ENCODE measurements around the gene HES1. TPM values are rescaled to one million over a fixed set of nuclear protein-coding genes. Genes with fewer than 3 reads are reported as not detected.
A peak's percentile ranks its signal among the peaks of the same experiment; 100 is the strongest.

HES1 gene
- total RNA-seq, 8 experiments from 2014 or later, result 12.4 to 83.5 (median 18.1) TPM

DNA sequence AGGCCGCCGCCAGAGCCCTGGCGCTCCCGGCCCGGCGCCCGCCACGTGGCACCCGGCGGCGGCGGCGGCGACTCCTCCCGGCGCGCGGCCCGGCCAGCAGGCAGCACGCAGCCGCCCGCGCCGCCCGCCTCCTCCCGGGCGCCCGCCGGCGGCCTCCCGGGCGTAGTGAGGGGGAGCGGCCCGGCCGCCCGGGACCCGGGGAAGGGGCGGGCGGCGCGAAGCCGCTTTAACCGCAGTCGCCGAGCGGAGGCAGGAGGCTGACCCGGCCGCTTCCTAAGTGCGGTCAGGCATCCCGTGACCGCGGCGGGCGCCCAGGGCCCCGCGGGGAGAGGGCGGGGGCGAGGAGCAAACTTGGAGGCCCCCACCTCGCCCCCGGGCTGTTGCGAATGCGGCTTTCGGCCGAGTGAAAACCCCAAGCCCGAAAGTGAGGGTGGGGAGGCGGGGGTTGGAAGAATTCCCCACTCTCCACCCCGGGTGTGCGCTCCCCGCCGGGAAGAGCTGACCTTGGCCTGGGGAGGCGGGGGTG is 1.7 kb upstream of the HES1 start:
- Histone ChIP-seq H3K27ac (peak overlapping the region; percentile 69 to 92), H3K4me1 (replicated peaks in 1 of 2) (peaks cover 42 to 50% of the 10 kb centered on the region in 2 donors), H3K4me3 (peak overlapping the region; percentile 35 to 57 (median 50))
- ATAC-seq (replicated peaks in 6 of 8), result peak; percentile 16 to 48 (median 42)
- no CpG with 5 or more reads among the region's 71 CpGs for WGBS, 10 experiments
- in situ Hi-C loops (cut with MboI; ENCODE audit: low pct_unique_long_range_greater_than_20kb in 2 of 9, low sequenced_read_pairs in 9 of 9, unreplicated experiment in 9 of 9), result loop anchor here in 7 of 9 experiments (10.0 to 25.0 kb wide), 4 partner anchors 178 to 472 kb away; no protein-coding TSS in a partner anchor

DNA sequence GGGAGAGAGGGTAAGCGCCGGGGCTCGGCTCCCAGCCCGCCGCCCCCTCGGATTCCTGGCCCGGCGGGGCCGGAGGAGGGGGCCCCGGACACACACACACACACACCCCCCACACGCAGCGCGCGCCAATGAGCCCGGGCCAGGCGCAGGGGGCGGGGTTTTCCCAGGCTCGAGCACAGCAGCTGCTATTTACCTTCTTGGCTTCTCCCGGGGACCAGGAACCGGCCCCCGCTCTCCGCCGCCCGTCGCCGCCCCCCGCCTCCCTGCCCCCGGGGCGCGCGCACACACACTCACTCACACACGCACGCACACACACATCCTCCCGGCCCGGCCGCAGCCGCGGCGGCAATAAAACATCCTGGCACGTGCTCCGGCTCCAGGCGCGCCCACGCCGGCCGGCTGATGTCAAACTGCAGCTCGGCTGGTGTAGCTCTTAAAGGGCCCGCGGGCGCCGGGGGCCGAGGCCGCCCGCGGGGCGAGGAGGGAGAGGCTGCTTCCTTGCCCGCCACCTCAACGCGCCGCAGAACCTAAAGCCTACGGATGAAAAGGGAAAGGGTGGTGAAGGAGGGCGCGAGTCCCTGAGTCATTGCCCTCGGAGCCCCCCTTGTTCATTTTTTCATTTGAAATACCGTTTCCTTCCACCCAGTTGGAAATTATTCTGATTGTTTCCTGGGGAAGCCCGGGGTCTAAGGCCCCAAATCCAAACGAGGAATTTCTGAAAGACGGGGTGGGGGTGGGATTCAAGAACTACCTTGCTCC is 1.0 kb upstream of the HES1 start:
- Histone ChIP-seq H3K4me1 (replicated peaks in 1 of 2) (peaks cover 42 to 48% of the 10 kb centered on the region in 2 donors), H3K27ac (peak overlapping the region; percentile 69 to 92), H3K4me3 (peak overlapping the region; percentile 35 to 57 (median 50))
- in situ Hi-C loops (cut with MboI; ENCODE audit: low pct_unique_long_range_greater_than_20kb in 2 of 9, low sequenced_read_pairs in 9 of 9, unreplicated experiment in 9 of 9), result loop anchor here in 7 of 9 experiments (10.0 to 25.0 kb wide), 4 partner anchors 177 to 473 kb away; no protein-coding TSS in a partner anchor
- WGBS, 10 experiments, result 0% methylated on average over 2 to 5 of the region's 68 CpGs; no CpG with 5 or more reads in 6 of the 10 experiments
- ATAC-seq (replicated peaks in 6 of 8), result peak; percentile 32 to 79 (median 70)

DNA sequence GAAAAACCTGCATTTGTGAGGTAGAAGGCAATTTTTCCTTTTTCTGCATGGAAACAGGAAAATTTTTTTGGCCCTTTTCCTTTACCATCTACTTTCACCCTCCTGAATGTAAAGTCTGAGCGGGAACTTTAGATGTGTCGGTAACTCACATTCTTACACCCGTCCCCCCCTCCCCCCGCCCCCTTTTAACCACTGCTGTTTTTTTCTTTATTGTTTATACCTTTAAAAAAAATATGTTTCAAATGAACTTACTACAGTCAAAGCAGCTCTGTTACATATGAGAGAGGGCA is 487 bp upstream of the HES1 start:
- Histone ChIP-seq H3K4me1 (replicated peaks in 1 of 2) (peaks cover 42 to 45% of the 10 kb centered on the region in 2 donors), H3K4me3 (peak overlapping the region; percentile 35 to 57 (median 50)), H3K27ac (peak overlapping the region in 1 of 2 donors; percentile 92)
- in situ Hi-C loops (cut with MboI; ENCODE audit: low pct_unique_long_range_greater_than_20kb in 2 of 9, low sequenced_read_pairs in 9 of 9, unreplicated experiment in 9 of 9), result loop anchor here in 7 of 9 experiments (10.0 to 25.0 kb wide), 4 partner anchors 177 to 473 kb away; no protein-coding TSS in a partner anchor
- 0% methylated on average over 1 to 4 of the region's 4 CpGs; no CpG with 5 or more reads in 7 of the 10 experiments for WGBS, 10 experiments
- ATAC-seq (replicated peaks in 6 of 8), result no peak

DNA sequence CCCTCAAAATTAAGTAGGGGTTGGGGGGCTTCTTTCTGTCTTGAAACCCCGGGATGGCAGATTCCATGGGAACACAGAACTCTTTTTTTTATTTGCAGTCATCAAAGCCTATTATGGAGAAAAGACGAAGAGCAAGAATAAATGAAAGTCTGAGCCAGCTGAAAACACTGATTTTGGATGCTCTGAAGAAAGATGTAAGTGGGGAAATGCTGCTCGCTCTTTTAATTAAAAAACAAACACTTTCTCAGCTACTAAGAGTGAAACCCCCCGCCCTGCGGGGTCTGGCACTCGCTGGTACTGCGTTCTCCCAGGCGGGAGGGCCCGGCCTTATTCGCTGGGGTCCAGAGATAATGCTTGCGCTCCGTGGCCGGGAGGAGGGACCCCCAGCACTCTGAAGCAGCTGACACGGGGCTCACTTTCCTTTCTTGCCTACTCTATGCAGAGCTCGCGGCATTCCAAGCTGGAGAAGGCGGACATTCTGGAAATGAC is 615 bp downstream of the HES1 start:
- in situ Hi-C loops (cut with MboI; ENCODE audit: low pct_unique_long_range_greater_than_20kb in 2 of 9, low sequenced_read_pairs in 9 of 9, unreplicated experiment in 9 of 9), result loop anchor here in 7 of 9 experiments (10.0 to 25.0 kb wide), 4 partner anchors 176 to 474 kb away; no protein-coding TSS in a partner anchor
- ATAC-seq (replicated peaks in 6 of 8), result no peak
- WGBS, 10 experiments, result 0 to 14% (median 2%) methylated on average over 1 to 15 of the region's 17 CpGs; no CpG with 5 or more reads in 1 of the 10 experiments

DNA sequence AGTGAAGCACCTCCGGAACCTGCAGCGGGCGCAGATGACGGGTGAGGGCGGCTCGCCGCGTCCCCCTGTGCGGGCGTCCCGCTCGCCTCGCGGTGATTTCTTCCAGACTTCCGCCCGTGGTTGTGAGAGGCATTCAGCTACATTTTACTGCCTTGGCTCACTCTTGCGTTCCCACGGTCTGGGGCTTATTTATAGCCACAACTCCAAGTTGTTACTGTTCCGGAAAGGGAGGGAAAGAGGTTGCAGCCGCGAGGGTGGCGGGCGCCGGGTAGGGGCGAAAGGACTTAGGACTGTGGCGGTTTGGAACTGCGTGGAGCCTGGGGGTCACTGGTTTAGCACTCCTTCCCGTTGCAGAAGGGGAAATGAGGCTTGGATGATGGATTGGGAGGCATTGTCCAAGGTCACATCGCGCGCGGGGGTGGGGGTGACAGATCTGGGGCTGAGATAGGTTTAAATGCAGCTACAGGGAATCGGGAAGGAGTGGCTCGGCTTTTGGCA is 1.1 kb downstream of the HES1 start:
- 0 to 2% (median 0%) methylated on average over 1 to 15 of the region's 34 CpGs; no CpG with 5 or more reads in 4 of the 10 experiments for WGBS, 10 experiments
- Histone ChIP-seq H3K27ac (peak overlapping the region in 1 of 2 donors; percentile 65), H3K4me3 (peak overlapping the region; percentile 37 to 57 (median 46)), H3K4me1 (replicated peaks in 1 of 2) (peaks cover 34 to 36% of the 10 kb centered on the region in 2 donors)
- no peak for ATAC-seq (replicated peaks in 6 of 8)
- in situ Hi-C loops (cut with MboI; ENCODE audit: low pct_unique_long_range_greater_than_20kb in 2 of 9, low sequenced_read_pairs in 9 of 9, unreplicated experiment in 9 of 9), result loop anchor here in 7 of 9 experiments (10.0 to 25.0 kb wide), 4 partner anchors 175 to 475 kb away; no protein-coding TSS in a partner anchor

More for the DNA sequence above, 615 bp downstream of the HES1 start:
- peaks cover 31 to 34% of the 10 kb centered on the region in 2 donors for H3K4me1 ChIP-seq (replicated peaks in 1 of 2)
- H3K4me3 ChIP-seq, result peak overlapping the region; percentile 37 to 57 (median 46)
- H3K27ac ChIP-seq, result peak overlapping the region in 1 of 2 donors; percentile 65

DNA sequence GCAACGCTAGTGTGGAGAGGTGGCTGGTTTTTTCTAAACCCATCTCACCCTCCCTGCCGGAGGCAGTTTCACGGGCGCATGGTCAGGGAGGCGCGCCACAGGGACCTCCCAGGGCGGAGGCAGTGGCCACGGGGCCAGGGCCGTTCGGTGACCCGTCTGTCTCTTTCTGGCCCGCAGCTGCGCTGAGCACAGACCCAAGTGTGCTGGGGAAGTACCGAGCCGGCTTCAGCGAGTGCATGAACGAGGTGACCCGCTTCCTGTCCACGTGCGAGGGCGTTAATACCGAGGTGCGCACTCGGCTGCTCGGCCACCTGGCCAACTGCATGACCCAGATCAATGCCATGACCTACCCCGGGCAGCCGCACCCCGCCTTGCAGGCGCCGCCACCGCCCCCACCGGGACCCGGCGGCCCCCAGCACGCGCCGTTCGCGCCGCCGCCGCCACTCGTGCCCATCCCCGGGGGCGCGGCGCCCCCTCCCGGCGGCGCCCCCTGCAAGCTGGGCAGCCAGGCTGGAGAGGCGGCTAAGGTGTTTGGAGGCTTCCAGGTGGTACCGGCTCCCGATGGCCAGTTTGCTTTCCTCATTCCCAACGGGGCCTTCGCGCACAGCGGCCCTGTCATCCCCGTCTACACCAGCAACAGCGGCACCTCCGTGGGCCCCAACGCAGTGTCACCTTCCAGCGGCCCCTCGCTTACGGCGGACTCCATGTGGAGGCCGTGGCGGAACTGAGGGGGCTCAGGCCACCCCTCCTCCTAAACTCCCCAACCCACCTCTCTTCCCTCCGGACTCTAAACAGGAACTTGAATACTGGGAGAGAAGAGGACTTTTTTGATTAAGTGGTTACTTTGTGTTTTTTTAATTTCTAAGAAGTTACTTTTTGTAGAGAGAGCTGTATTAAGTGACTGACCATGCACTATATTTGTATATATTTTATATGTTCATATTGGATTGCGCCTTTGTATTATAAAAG is 1.8 kb downstream of the HES1 start:
- 0 to 100% (median 14%) methylated on average over 1 to 10 of the region's 69 CpGs; no CpG with 5 or more reads in 1 of the 10 experiments for WGBS, 10 experiments
- in situ Hi-C loops (cut with MboI; ENCODE audit: low pct_unique_long_range_greater_than_20kb in 2 of 9, low sequenced_read_pairs in 9 of 9, unreplicated experiment in 9 of 9), result loop anchor here in 7 of 9 experiments (10.0 to 25.0 kb wide), 4 partner anchors 175 to 475 kb away; no protein-coding TSS in a partner anchor
- peak overlapping the region in 1 of 2 donors; percentile 65 for H3K27ac ChIP-seq
- H3K4me3 ChIP-seq, result peak overlapping the region; percentile 37 to 57 (median 46)
- peak in 6 of 8 experiments; percentile 0 to 8 (median 1) for ATAC-seq (replicated peaks in 6 of 8)
- peaks cover 32 to 38% of the 10 kb centered on the region in 2 donors for H3K4me1 ChIP-seq (replicated peaks in 1 of 2)

DNA sequence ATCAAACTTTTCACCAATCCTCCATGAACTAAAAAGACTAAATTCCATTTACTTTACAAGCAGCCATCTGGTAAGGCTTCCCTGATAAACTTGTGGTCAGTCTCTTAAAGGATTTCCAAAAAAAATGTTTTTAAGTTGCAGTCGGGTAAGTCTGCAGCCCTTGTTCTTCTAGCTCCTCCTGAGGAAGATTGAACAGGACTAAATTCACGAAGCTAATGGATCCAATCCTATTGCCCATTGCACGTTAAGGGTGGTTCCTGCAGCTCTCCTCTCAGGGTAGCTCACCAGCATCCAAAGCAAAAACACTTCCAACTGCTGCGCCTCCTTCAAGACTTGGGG is 2.8 kb downstream of the HES1 start:
- in situ Hi-C loops (cut with MboI; ENCODE audit: low pct_unique_long_range_greater_than_20kb in 2 of 9, low sequenced_read_pairs in 9 of 9, unreplicated experiment in 9 of 9), result loop anchor here in 7 of 9 experiments (10.0 to 25.0 kb wide), 4 partner anchors 174 to 476 kb away; no protein-coding TSS in a partner anchor
- Histone ChIP-seq H3K4me1 (replicated peaks in 1 of 2) (peaks cover 23 to 31% of the 10 kb centered on the region in 2 donors), H3K27ac (peak overlapping the region in 1 of 2 donors; percentile 13), H3K4me3 (peak overlapping the region in 2 of 5 donors; percentile 50 to 57)
- 0 to 33% (median 17%) methylated on average over 1 to 4 of the region's 4 CpGs; no CpG with 5 or more reads in 3 of the 10 experiments for WGBS, 10 experiments
- ATAC-seq (replicated peaks in 6 of 8), result no peak

DNA sequence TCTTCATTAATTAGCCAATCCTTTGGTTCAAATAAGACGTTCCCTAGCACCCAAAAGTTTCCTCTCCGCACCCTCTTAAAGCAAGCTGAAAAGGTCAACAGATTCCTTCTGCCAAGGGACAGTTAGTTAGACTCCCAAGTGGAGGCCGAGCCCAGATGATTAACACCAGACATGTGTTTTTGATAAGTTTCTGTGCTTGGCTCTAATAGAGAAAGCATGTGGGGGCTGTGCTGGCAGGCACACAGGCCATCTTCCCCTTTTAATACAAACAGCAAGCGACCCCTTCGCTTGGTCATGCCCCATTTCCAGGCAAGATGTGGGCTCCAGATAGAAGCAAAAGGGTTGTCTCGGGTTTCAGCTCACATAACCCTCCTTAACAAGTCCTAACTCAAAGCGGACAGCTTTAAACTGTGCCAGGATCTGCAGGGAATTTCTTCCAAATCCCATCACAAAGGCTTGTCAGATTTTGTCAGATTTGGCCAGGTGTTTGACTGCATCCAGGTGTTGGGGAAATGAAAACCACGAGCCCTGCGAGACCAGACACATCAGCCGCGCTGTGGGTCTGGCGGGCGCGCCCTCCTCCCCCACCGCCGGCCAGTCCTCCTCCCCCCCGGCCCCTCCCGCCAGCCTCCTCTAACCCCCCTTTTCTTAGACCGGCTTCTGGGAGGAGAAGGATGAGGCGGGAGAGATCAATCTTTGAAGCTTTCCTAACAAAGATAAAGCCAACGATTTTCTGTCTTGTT is 3.3 kb downstream of the HES1 start:
- Histone ChIP-seq H3K27ac (peak overlapping the region in 1 of 2 donors; percentile 13), H3K4me3 (peak overlapping the region in 4 of 5 donors; percentile 3 to 57 (median 29)), H3K4me1 (replicated peaks in 1 of 2) (peaks cover 22 to 31% of the 10 kb centered on the region in 2 donors)
- peak in 2 of 8 experiments; percentile 0 for ATAC-seq (replicated peaks in 6 of 8)
- WGBS, 10 experiments, result 0 to 40% (median 12%) methylated on average over 1 to 8 of the region's 21 CpGs; no CpG with 5 or more reads in 1 of the 10 experiments
- in situ Hi-C loops (cut with MboI; ENCODE audit: low pct_unique_long_range_greater_than_20kb in 2 of 9, low sequenced_read_pairs in 9 of 9, unreplicated experiment in 9 of 9), result loop anchor here in 7 of 9 experiments (10.0 to 25.0 kb wide), 4 partner anchors 173 to 477 kb away; no protein-coding TSS in a partner anchor

DNA sequence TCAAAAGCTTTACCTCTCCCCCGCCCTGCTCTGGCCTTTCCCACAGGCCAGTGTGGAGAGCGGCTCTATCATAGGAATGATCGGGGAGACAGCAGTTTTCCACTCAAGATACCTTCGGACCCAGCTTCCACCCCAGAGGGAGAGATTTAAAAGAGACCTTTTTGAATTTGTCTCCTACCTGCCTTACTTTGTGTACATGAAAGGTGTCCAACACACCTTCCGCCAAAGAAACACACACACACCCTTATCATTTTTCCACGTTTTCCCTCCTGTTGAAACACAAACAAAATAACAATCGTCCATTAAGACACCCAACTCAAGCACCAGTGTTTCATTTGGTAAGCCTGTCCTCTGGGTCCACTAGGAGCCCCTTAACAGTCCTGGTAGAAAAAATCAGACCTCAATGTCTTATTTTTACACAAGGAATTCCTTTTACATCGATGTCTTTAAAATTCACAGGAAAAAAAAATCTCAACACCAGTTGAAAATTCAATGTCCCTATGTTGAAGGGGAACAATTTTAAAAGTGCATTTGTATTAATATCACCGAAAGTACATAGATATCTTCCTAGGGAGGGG is 4.0 kb downstream of the HES1 start:
- peaks cover 22 to 31% of the 10 kb centered on the region in 2 donors for H3K4me1 ChIP-seq (replicated peaks in 1 of 2)
- ATAC-seq (replicated peaks in 6 of 8), result no peak
- in situ Hi-C loops (cut with MboI; ENCODE audit: low pct_unique_long_range_greater_than_20kb in 2 of 9, low sequenced_read_pairs in 9 of 9, unreplicated experiment in 9 of 9), result loop anchor here in 7 of 9 experiments (10.0 to 25.0 kb wide), 5 partner anchors 172 to 478 kb away; no protein-coding TSS in a partner anchor
- H3K4me3 ChIP-seq, result peak overlapping the region in 3 of 5 donors; percentile 3 to 50 (median 8)
- no peak overlapping the region for H3K27ac ChIP-seq
- 13 to 82% (median 28%) methylated on average over 1 to 9 of the region's 9 CpGs for WGBS, 10 experiments

DNA sequence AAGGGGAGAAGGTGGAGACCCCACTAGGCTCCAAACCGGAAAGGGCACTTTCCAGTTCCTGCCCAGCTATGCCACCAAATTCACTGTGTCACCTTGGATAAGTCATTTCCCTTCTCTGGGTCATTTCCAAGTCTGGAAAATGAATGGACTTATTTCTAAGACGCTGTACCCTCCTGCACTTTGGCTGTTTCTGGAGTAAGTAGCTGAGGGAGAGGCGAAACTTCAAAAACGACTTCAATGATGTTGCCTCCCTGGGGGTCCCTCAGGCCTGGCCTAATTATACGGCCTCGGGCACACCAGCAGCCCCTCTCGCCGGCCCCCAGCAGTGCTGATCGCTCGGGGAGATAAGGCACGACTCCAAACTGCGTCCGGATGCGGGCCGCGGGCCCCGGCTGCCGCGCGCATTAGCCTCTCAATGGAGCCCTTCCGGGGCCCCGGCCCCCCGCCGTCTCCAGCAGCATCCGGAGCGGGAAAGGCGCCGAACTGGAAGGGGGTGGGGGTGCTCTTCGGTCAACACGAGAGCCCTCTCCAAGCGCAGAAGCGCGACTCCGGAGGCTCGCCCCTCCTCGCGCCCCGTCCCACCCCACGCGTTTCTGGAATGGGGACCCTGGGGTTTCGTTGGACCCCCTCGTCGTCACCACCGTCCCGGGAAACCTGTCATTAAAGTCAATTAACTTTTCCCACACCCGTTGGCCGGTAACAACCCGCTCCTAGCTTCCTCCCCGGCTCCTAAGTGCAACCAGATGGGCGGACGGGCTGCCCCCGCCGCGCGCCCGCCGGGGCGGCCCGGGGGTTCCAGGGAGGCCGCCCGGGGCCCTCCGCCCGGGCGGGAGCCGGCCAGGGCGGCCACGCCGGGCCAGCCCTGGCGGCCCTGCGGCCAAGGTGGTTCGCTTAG is 4.8 kb downstream of the HES1 start:
- H3K4me3 ChIP-seq, result peak overlapping the region; percentile 7 to 43 (median 30)
- H3K4me1 ChIP-seq (replicated peaks in 1 of 2), result peaks cover 22 to 31% of the 10 kb centered on the region in 2 donors
- peak; percentile 5 to 54 (median 18) for ATAC-seq (replicated peaks in 6 of 8)
- H3K27ac ChIP-seq, result peak overlapping the region; percentile 90 to 94
- WGBS, 10 experiments, result 0 to 69% (median 17%) methylated on average over 1 to 7 of the region's 71 CpGs; no CpG with 5 or more reads in 3 of the 10 experiments
- in situ Hi-C loops (cut with MboI; ENCODE audit: low pct_unique_long_range_greater_than_20kb in 2 of 9, low sequenced_read_pairs in 9 of 9, unreplicated experiment in 9 of 9), result loop anchor here in 5 of 9 experiments (10.0 to 25.0 kb wide), 4 partner anchors 172 to 478 kb away; no protein-coding TSS in a partner anchor

Measured in motor neuron (in vitro differentiated cells).